ENCODE measurements around the gene SLC39A11.
"Not testable (repeated sequence)": the region's sequence is repeated elsewhere in the genome, so short reads cannot be mapped to it uniquely, and the experiment has no call there.

The SLC39A11 gene

DNA sequence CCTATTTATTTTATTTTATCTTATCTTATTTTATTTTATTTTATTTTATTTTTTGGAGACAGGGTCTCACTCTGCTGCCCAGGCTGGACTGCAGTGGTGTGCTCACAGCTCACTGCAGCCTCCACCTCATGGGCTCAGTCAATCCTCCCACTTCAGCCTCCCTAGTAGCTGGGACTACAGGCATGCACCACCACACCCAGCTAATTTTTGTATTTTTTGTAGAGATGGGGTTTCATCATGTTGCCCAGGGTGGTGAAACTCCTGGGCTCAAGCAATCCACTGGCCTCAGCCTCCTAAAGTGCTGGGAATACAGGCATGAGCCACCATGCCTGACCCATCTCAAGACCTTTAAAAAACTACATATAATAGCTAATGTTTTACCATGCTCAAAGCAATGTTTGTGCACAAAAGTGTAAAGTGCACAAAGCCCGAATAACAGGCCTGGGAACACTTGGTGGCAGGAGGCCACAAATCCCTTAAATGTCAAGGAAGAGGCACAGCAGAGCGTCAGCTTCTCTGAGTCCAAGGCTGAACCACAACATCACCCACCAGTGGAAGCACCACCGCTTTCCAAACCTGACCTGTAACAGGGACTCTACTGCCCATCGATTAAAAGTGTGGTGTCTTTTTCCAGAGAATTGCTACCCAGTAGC, 30.6 kb upstream of the SLC39A11 start:
- ATAC-seq (no peak), DNase-seq (ENCODE audit: low spot score in 2 of 2) (no peak)
- Mint-ChIP-seq H3K4me3 (no peak overlapping the region), H3K9me3 (no peaks in the 10 kb centered on the region), H3K36me3 (no peaks in the 10 kb centered on the region), H3K4me1 (peaks cover 6% of the 10 kb centered on the region), H3K27ac (no peak overlapping the region)

DNA sequence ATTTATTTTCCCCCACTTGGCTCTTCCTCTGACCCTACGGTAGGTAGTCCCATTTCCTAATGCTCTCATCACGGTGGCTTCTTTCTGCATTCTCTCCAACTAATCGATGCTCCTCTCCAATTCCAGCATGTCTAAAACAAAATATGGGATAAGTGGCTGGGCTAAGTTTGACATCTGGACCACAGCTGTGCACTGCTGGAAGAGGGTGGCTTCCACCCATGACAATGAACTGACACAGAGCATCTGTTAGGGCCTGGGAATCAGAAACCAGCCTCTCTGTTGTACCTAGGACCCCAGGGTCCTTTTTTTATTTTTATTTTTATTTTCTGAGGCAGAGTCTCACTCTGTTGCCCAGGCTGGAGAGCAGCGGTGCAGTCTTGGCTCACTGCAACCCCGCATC, 29.0 kb upstream of the SLC39A11 start:
- H3K4me3 Mint-ChIP-seq, result no peak overlapping the region
- ATAC-seq (no peak), DNase-seq (ENCODE audit: low spot score in 2 of 2) (no peak)
- H3K9me3 Mint-ChIP-seq, result no peaks in the 10 kb centered on the region
- H3K27ac Mint-ChIP-seq, result no peak overlapping the region
- H3K36me3 Mint-ChIP-seq, result no peaks in the 10 kb centered on the region
- peaks cover 6% of the 10 kb centered on the region for H3K4me1 Mint-ChIP-seq

DNA sequence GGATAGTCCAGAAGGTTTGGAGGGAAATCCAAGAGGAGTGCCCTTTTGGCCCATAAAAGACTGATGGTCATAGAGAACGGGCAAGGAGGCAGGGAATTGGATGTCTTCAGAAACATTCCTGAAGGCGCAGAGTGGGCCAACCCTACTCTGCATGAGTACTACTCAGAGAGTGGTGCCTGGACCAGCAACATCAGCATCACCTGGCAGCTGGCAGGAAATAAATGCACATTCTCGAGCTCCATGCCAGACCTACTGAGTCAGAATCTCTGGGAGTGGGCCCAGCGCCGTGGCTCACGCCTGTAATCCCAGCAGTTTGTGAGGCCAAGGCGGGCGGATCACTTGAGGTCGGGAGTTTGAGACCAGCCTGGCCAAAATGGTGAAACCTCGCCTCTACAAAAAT, 27.1 kb upstream of the SLC39A11 start:
- Mint-ChIP-seq H3K9me3 (no peaks in the 10 kb centered on the region), H3K4me1 (peaks cover 6% of the 10 kb centered on the region)

DNA sequence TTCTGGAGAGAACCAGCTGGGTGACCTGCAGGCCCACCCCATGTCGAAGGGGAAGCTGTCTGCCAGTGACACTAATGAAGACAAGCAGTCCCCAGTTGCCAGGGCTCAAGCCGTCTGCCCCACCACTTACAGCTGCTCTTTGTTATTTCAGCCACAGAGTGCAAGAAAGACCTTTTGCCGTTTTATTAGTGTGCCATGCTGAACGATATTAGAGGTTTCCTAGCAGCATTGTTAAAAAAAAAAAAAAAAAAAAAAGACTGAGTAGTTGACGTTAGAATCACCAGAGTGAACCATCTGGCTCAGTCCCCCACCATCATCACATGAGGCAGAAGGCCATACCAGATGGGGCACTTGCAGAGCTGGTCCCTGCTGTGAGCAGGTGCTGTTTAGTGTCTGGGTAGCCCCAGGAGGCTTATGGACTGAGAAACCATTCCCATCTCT, 26.5 kb upstream of the SLC39A11 start:
- H3K36me3 Mint-ChIP-seq, result no peaks in the 10 kb centered on the region
- H3K4me3 Mint-ChIP-seq, result no peak overlapping the region
- ATAC-seq (no peak), DNase-seq (ENCODE audit: low spot score in 2 of 2) (no peak)
- H3K27ac Mint-ChIP-seq, result no peak overlapping the region
- no peaks in the 10 kb centered on the region for H3K9me3 Mint-ChIP-seq
- peaks cover 6% of the 10 kb centered on the region for H3K4me1 Mint-ChIP-seq

More for the DNA sequence above, 27.1 kb upstream of the SLC39A11 start:
- DNase-seq (ENCODE audit: low spot score in 2 of 2) (no peak), ATAC-seq (no peak)
- H3K36me3 Mint-ChIP-seq, result no peaks in the 10 kb centered on the region
- no peak overlapping the region for H3K4me3 Mint-ChIP-seq
- H3K27ac Mint-ChIP-seq, result no peak overlapping the region

DNA sequence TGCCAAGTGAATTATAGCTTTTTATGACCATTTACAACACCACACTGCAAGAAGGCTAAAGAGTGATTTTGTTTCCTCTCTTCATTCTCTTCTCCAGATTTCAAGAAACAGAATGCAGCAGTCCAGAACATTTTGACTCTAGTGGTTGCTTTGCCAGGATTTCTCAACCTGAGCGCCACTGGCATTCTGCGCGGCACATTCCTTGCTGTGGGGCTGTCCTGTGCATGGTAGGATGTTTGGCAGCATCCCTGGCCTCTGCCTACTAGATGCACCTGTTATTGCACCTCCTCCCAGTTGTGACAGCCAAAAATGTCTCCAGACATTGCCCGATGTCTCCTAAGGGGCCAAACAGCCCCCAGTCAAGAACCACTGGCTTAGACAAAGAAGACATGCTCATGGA, 25.7 kb upstream of the SLC39A11 start:
- DNase-seq (ENCODE audit: low spot score in 2 of 2) (no peak), ATAC-seq (no peak)
- Mint-ChIP-seq H3K36me3 (no peaks in the 10 kb centered on the region), H3K4me3 (no peak overlapping the region), H3K9me3 (no peaks in the 10 kb centered on the region), H3K4me1 (peaks cover 6% of the 10 kb centered on the region), H3K27ac (no peak overlapping the region)

DNA sequence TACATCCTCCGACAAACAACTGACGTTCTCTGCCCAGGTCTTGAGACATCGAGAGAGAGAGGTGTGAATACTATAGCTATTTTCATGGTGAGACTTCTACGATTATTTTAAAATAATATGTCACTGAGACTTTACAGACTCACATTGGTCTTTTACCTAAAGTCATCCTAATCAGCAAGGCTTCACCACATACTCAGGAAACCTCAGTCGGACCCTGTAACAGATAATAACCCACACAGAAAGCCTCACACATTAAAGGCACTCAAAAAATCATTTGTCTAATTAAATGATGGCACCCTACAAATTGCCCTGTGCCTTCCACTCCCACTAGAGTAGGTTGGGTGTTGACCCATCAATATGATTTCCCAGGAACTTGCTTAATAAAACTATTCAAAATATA, 19.8 kb upstream of the SLC39A11 start:
- Mint-ChIP-seq H3K4me3 (no peak overlapping the region), H3K36me3 (no peaks in the 10 kb centered on the region), H3K27ac (no peak overlapping the region), H3K9me3 (no peaks in the 10 kb centered on the region), H3K4me1 (no peaks in the 10 kb centered on the region)
- DNase-seq (ENCODE audit: low spot score in 2 of 2), result no peak
- ATAC-seq, result no peak

DNA sequence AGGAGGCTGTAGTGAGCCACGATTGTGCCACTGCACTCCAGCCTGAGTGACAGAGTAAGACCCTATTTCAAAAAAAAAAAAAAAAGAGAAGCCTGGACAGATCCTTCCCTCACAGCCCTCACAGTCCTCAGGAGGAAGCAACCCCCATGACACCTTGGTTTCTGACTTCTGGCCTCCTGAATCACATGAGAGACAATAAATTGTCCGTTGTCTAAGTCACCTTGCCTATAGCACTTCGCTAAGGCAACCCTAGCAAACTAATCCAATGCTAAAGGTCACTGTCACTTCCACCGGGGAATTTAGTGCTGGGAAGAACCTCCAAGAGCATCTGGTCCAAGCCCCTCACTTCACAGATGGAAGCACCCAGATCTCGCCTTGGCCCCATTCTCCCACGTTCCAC, 18.9 kb upstream of the SLC39A11 start:
- ATAC-seq (no peak), DNase-seq (ENCODE audit: low spot score in 2 of 2) (no peak)
- Mint-ChIP-seq H3K4me3 (no peak overlapping the region), H3K36me3 (no peaks in the 10 kb centered on the region), H3K4me1 (no peaks in the 10 kb centered on the region), H3K27ac (no peak overlapping the region), H3K9me3 (no peaks in the 10 kb centered on the region)

DNA sequence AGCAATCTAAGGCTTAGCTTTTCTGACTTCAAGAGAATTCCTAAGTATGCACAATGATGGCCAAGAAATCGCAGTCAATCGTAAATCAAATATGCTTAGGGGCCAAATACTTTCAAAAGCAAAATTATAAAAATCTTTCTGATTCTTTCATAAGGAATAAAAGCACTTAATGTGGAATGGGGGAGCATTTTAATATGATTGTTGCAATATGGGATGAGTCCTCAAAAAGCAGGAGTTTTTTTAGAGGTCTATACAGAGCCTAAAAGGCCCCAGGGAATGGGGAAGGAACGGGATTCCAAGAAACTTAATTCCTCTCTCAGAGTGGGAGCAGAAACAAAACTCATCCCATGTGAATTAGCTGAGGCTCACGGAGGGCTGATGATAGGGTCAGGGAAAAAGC, 14.7 kb upstream of the SLC39A11 start:
- no peak overlapping the region for H3K27ac Mint-ChIP-seq
- no peaks in the 10 kb centered on the region for H3K9me3 Mint-ChIP-seq
- no peaks in the 10 kb centered on the region for H3K4me1 Mint-ChIP-seq
- H3K4me3 Mint-ChIP-seq, result no peak overlapping the region
- no peak for ATAC-seq
- H3K36me3 Mint-ChIP-seq, result no peaks in the 10 kb centered on the region
- no peak for DNase-seq (ENCODE audit: low spot score in 2 of 2)

DNA sequence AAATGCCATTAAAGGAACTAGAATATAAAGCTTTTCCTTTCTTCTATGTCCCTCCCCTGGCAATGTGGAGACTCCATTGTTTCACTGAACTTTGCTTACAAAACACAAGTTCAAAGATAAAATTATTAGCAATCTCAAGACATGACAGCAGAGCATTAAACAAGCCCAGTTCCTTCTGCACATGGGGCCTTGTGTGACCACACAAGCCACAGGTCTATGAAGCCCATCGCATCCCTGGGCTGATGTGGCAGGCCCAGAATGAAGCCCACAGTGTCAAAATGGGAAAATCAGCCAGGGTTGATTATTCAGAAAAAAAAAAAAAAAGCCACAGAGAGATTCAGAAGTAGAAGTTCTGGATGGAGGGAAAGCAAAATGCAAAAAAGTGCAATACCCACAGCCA, 12.9 kb upstream of the SLC39A11 start:
- H3K27ac Mint-ChIP-seq, result no peak overlapping the region
- H3K36me3 Mint-ChIP-seq, result no peaks in the 10 kb centered on the region

DNA sequence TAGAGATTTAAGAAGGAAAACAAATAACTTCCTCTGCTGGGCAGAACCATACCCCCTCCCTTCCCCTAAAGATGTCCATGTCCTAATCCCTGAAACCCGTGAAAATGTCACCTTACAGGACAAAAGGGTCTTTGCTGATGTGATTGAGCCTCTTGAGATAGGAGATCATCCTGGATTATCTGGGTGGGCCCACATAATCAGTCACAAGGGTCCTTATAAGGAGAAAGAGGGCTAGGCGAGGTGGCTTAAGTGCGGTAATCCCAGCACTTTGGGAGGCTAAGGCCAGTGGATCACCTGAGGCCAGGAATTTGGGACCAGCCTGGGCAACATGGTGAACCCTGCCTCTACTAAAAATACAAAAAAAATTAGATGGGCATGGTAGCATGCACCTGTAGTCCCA, 12.0 kb upstream of the SLC39A11 start:
- Mint-ChIP-seq H3K4me1 (no peaks in the 10 kb centered on the region), H3K27ac (no peak overlapping the region), H3K36me3 (no peaks in the 10 kb centered on the region), H3K4me3 (no peak overlapping the region), H3K9me3 (no peaks in the 10 kb centered on the region)
- ATAC-seq, result no peak
- no peak for DNase-seq (ENCODE audit: low spot score in 2 of 2)

More for the DNA sequence above, 12.9 kb upstream of the SLC39A11 start:
- no peak for ATAC-seq
- no peaks in the 10 kb centered on the region for H3K9me3 Mint-ChIP-seq
- H3K4me3 Mint-ChIP-seq, result no peak overlapping the region
- no peaks in the 10 kb centered on the region for H3K4me1 Mint-ChIP-seq
- DNase-seq (ENCODE audit: low spot score in 2 of 2), result no peak

DNA sequence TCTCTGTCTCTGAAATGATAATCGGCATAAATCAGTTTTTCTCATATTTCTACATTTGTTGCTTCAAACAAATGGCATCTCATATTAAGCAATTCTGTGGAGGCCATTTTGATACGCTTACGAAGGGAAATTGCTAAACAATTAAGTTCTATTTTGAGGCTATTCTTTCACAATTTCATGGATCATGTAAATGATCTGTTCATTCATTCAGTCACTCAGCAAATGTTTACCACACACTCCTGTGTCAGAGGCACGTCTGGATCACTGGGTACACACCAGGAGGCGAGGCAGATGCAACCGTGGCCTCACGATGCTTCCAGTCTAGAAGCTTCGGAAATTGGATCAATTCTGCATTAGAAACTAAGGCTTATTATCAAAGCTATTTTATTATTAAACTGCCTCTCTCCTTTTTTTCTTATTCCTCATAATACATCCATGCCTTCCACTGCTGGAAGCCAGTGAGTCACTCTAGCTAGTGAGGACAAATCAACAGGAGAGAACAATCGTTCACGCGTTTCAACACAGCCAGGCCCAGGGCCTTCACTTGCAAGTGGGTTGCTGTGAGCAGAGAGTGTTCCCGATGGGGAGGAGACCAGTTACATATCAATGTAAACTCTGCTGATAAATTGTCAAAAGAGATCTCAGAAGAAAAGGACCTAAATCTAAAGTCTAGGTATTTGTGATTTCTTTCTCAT, 11.3 kb upstream of the SLC39A11 start:
- DNase-seq (ENCODE audit: low spot score in 2 of 2), result no peak

DNA sequence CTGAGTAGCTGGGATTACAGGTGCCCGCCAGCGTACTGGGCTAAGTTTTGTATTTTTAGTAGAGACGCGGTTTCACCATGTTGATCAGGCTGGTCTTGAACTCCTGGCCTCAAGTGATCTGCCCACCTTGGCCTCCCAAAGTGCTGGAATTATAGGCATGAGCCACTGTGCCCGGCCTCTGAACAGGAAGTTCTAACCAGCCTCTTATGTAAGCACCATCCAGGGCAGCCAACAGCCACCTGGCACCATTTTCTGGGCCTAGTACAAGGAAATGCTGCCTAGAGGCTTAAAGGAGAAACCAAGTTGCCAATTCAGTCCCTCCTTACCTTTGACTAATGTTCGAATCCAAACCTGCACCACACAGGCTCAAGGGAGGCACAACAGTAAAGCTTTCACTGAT, 8.5 kb upstream of the SLC39A11 start:
- no peaks in the 10 kb centered on the region for H3K36me3 Mint-ChIP-seq
- no peak overlapping the region for H3K4me3 Mint-ChIP-seq
- H3K27ac Mint-ChIP-seq, result no peak overlapping the region
- no peak for ATAC-seq
- DNase-seq (ENCODE audit: low spot score in 2 of 2), result no peak
- no peaks in the 10 kb centered on the region for H3K9me3 Mint-ChIP-seq
- H3K4me1 Mint-ChIP-seq, result no peaks in the 10 kb centered on the region

More for the DNA sequence above, 11.3 kb upstream of the SLC39A11 start:
- no peaks in the 10 kb centered on the region for H3K4me1 Mint-ChIP-seq
- H3K9me3 Mint-ChIP-seq, result no peaks in the 10 kb centered on the region
- no peak overlapping the region for H3K27ac Mint-ChIP-seq
- no peak overlapping the region for H3K4me3 Mint-ChIP-seq
- H3K36me3 Mint-ChIP-seq, result no peaks in the 10 kb centered on the region
- no peak for ATAC-seq

DNA sequence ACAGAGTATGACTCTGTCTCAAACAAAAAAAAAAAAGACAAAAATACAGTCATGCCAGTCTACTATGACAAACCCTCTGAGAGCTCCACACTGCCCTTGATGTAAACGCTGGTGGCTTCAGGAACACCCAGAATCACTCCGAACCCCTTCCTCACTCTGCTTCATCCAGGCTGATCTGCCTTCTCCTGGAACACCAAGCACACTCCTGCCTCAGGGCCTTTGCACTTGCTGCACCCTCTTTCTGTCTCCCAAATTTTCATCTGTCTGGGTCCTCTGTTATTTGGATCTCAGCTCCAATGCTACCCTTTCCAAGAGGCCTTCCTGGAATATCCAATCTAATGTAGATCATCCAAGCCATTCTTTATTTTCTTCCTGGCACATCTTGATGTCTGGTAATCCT, 7.9 kb upstream of the SLC39A11 start:
- no peak for ATAC-seq
- Mint-ChIP-seq H3K27ac (no peak overlapping the region), H3K9me3 (no peaks in the 10 kb centered on the region), H3K36me3 (no peaks in the 10 kb centered on the region), H3K4me1 (no peaks in the 10 kb centered on the region), H3K4me3 (no peak overlapping the region)
- DNase-seq (ENCODE audit: low spot score in 2 of 2), result no peak

DNA sequence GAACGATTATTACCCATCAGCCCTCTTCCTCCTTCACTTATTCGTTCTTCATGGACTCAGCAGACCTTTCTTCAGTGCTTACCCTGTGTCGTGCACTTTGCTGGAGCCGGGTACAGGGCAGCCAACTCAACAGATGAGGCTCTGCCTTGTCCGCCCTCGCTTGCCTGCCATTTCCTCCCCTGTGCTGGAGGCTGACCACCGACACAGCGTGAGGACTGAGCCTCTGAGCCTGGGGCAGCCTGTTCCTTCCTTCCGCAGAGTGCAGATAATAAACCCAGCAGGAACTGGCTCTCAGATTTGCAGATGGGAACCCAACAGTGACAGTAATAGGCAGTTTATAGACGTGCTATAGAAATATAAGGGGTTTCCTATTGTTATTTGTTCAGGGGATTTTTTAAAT, 7.0 kb upstream of the SLC39A11 start:
- Mint-ChIP-seq H3K27ac (no peak overlapping the region), H3K9me3 (no peaks in the 10 kb centered on the region), H3K36me3 (no peaks in the 10 kb centered on the region), H3K4me3 (no peak overlapping the region), H3K4me1 (no peaks in the 10 kb centered on the region)
- DNase-seq (ENCODE audit: low spot score in 2 of 2) (no peak), ATAC-seq (no peak)

DNA sequence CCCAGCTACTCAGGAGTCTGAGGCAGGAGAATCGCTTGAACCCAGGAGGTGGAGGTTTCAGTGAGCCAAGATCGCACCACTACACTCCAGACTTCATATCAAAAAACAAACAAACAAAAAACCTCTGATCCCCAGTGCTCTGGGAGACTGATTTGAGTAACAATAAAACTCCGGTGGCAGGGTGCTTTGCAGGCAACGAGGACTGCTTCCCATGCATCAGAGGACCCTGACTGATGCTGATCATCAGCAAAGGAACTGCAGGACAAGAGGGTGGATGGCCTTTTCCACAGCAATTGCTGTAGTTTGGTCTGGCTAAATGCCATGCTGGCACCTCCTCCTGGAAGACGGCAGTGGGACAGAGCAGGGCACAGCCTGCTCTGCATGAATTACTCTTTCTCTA, 6.4 kb upstream of the SLC39A11 start:
- Mint-ChIP-seq H3K27ac (no peak overlapping the region), H3K9me3 (no peaks in the 10 kb centered on the region), H3K4me3 (no peak overlapping the region), H3K4me1 (no peaks in the 10 kb centered on the region), H3K36me3 (no peaks in the 10 kb centered on the region)
- no peak for DNase-seq (ENCODE audit: low spot score in 2 of 2)
- ATAC-seq, result no peak

DNA sequence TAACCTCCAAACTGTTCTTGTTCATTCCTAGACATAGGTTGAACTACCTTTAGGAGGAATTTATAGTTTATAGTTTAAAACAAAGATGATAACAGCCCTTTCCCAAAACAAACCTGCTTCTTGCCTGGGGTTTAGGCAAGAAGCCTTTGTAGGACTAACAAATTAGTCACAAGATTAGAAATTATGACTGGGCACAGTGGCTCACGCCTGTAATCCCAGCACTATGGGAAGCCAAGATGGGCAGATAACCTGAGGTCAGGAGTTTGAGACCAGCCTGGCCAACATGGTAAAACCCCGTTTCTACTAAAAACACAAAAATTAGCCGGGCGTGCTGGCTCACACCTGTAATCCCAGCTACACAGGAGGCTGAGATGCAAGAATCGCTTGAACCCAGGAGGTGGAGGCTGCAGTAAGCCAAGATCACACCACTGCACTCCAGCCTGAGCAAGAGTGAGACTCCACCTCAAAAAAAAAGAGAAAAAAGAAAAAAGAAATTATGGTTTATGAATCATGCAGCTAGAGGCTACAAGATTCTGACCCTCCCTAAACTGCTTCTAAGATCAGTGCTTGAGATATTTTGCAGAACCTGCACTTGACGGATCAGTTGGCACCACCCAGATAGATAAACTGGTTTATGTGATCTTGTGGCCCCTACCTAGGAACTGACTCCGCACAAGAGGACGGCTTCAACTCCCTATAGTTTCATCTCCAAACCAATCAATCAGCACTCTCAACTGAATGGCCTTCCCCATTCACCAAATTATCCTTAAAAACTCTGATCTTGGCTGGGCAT, 5.7 kb upstream of the SLC39A11 start:
- not testable (repeated sequence) for DNase-seq (ENCODE audit: low spot score in 2 of 2); H3K36me3 Mint-ChIP-seq; H3K9me3 Mint-ChIP-seq; H3K27ac Mint-ChIP-seq; H3K4me3 Mint-ChIP-seq; ATAC-seq; H3K4me1 Mint-ChIP-seq
